ENCODE results near the gene SLX4IP.

Gene SLX4IP

GRCh38 chr20:10511170-10511508 is 76.0 kb downstream of the SLX4IP start:
- no peaks in the 10 kb centered on the region for H3K9me3 ChIP-seq (ENCODE audit: insufficient read depth, low read length)
- H3K79me2 ChIP-seq (ENCODE audit: low read length) = no peaks in the 10 kb centered on the region
- no peaks in the 10 kb centered on the region for H3K36me3 ChIP-seq (replicated peaks; ENCODE audit: low read depth, low read length)
- H3K4me3 ChIP-seq (ENCODE audit: low read length) = peak overlapping the region; percentile 57
- peak overlapping the region; percentile 62 for H3K9ac ChIP-seq (ENCODE audit: low read length)
- peak overlapping the region; percentile 79 for H3K4me2 ChIP-seq (ENCODE audit: low read length)
- H3K4me1 ChIP-seq (ENCODE audit: low read length) = peaks cover 41% of the 10 kb centered on the region
- peak overlapping the region; percentile 62 for H3K27ac ChIP-seq (ENCODE audit: low read length)
- no peaks in the 10 kb centered on the region for H3K27me3 ChIP-seq (ENCODE audit: low read depth, low read length)
- H4K20me1 ChIP-seq (ENCODE audit: insufficient read depth, low read length) = no peaks in the 10 kb centered on the region
- H2AFZ ChIP-seq (ENCODE audit: low read depth, low read length) = peak overlapping the region; percentile 59
- TF ChIP-seq, protein P1, sequence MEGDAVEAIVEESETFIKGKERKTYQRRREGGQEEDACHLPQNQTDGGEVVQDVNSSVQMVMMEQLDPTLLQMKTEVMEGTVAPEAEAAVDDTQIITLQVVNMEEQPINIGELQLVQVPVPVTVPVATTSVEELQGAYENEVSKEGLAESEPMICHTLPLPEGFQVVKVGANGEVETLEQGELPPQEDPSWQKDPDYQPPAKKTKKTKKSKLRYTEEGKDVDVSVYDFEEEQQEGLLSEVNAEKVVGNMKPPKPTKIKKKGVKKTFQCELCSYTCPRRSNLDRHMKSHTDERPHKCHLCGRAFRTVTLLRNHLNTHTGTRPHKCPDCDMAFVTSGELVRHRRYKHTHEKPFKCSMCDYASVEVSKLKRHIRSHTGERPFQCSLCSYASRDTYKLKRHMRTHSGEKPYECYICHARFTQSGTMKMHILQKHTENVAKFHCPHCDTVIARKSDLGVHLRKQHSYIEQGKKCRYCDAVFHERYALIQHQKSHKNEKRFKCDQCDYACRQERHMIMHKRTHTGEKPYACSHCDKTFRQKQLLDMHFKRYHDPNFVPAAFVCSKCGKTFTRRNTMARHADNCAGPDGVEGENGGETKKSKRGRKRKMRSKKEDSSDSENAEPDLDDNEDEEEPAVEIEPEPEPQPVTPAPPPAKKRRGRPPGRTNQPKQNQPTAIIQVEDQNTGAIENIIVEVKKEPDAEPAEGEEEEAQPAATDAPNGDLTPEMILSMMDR (IDR thresholded peaks at IDR 0.05; ENCODE audit: low read depth, low read length) = no peak
- no peak for TF ChIP-seq EZH2phosphoT487 (IDR thresholded peaks at IDR 0.05; ENCODE audit: low read depth)

DNA sequence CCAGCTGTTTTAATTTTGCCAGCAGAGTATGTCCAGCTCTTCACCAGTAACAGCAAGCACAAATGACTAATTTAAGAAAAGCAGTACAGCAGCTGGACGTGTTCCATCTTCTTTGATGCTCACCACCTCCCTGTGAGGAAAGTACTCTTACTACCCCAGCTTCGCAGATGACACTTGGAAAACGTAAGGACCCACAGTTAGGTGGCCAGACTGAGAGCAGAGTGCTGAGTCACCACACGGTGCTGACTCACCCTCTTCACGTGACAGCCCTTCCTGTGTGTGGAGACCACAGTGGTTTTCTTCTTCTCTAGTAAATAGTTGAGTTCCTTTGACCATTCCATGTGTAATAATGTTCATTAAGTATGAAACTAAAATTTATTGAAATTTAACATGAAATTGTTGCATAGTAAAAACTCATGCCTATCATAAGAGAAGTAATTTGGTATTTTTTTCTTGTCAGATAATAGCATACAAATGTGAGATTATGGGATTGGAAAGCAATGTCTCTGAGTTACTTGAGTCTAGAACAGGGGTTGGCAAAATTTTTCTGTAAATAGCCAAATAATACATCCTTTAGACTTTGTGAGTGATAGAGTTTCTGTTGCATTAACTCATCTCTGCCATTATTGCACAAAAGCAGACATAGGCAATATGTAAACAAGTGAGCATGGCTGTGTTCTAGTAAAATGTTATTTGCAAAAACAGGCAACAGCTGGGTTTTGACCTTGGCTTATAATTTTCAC is 76.6 kb downstream of the SLX4IP start:
- Histone ChIP-seq H3K27ac (ENCODE audit: low read length) (peak overlapping the region; percentile 62), H3K9me3 (ENCODE audit: insufficient read depth, low read length) (no peaks in the 10 kb centered on the region), H2AFZ (ENCODE audit: low read depth, low read length) (peak overlapping the region; percentile 59), H3K4me3 (ENCODE audit: low read length) (peak overlapping the region; percentile 57), H3K4me2 (ENCODE audit: low read length) (peak overlapping the region; percentile 79), H3K36me3 (replicated peaks; ENCODE audit: low read depth, low read length) (no peaks in the 10 kb centered on the region), H3K9ac (ENCODE audit: low read length) (peak overlapping the region; percentile 62), H3K4me1 (ENCODE audit: low read length) (peaks cover 41% of the 10 kb centered on the region), H4K20me1 (ENCODE audit: insufficient read depth, low read length) (no peaks in the 10 kb centered on the region), H3K27me3 (ENCODE audit: low read depth, low read length) (no peaks in the 10 kb centered on the region), H3K79me2 (ENCODE audit: low read length) (no peaks in the 10 kb centered on the region)
- TF ChIP-seq, protein P1 (IDR thresholded peaks at IDR 0.05; ENCODE audit: low read depth, low read length) = no peak
- no peak for TF ChIP-seq EZH2phosphoT487 (IDR thresholded peaks at IDR 0.05; ENCODE audit: low read depth)

GRCh38 chr20:10513061-10513460 is 78.0 kb downstream of the SLX4IP start:
- Histone ChIP-seq H3K9me3 (ENCODE audit: insufficient read depth, low read length) (no peaks in the 10 kb centered on the region), H3K4me1 (ENCODE audit: low read length) (peaks cover 36% of the 10 kb centered on the region), H2AFZ (ENCODE audit: low read depth, low read length) (no peak overlapping the region), H3K27me3 (ENCODE audit: low read depth, low read length) (no peaks in the 10 kb centered on the region), H3K4me2 (ENCODE audit: low read length) (no peak overlapping the region), H3K27ac (ENCODE audit: low read length) (no peak overlapping the region), H3K4me3 (ENCODE audit: low read length) (no peak overlapping the region), H4K20me1 (ENCODE audit: insufficient read depth, low read length) (no peaks in the 10 kb centered on the region), H3K9ac (ENCODE audit: low read length) (no peak overlapping the region), H3K36me3 (replicated peaks; ENCODE audit: low read depth, low read length) (no peaks in the 10 kb centered on the region), H3K79me2 (ENCODE audit: low read length) (no peaks in the 10 kb centered on the region)
- TF ChIP-seq, protein P1 (IDR thresholded peaks at IDR 0.05; ENCODE audit: low read depth, low read length) = no peak
- no peak for TF ChIP-seq EZH2phosphoT487 (IDR thresholded peaks at IDR 0.05; ENCODE audit: low read depth)

DNA sequence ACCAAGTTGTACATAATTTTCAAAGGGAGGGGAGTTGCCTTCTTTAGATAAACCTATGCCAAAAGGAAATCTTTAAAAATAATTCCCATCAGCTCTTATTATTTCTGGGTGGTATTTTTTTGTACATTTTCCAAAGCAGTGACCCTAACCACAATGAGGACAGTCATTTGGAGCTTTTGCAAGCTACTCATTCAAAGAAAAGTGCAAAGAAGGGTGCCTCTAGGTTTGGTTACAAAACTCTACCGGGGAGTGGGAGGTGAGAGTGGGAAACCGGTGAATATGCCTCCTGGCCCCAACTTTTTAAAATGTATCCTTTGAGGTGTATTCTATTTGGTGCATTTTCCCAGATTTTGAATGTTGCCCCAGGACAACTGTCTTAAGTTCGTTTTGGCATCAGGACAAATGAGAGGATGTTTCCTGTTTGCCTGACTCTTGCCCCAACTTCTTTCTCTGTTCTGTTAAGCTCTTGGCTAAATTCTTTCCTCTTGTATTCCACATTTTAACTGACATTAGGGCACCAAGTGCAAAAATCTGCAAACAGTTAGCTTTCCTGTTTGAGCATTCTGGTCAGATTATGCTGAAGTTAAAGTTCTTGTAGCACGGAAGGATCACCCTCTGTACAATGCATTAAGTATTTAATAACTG is 78.9 kb downstream of the SLX4IP start:
- Histone ChIP-seq H3K4me1 (ENCODE audit: low read length) (peaks cover 36% of the 10 kb centered on the region), H3K27me3 (ENCODE audit: low read depth, low read length) (no peaks in the 10 kb centered on the region), H3K4me3 (ENCODE audit: low read length) (no peak overlapping the region), H2AFZ (ENCODE audit: low read depth, low read length) (no peak overlapping the region), H3K9ac (ENCODE audit: low read length) (no peak overlapping the region), H3K27ac (ENCODE audit: low read length) (no peak overlapping the region), H3K9me3 (ENCODE audit: insufficient read depth, low read length) (no peaks in the 10 kb centered on the region), H3K4me2 (ENCODE audit: low read length) (no peak overlapping the region), H3K36me3 (replicated peaks; ENCODE audit: low read depth, low read length) (no peaks in the 10 kb centered on the region), H4K20me1 (ENCODE audit: insufficient read depth, low read length) (no peaks in the 10 kb centered on the region), H3K79me2 (ENCODE audit: low read length) (no peaks in the 10 kb centered on the region)
- TF ChIP-seq EZH2phosphoT487 (IDR thresholded peaks at IDR 0.05; ENCODE audit: low read depth) = no peak
- TF ChIP-seq, protein P1 (IDR thresholded peaks at IDR 0.05; ENCODE audit: low read depth, low read length) = no peak
